Esophagus squamous epithelium (tissue), 5 donors: ENCODE results near the gene EFS. TPM values are rescaled to one million over a fixed set of nuclear protein-coding genes. Genes with fewer than 3 reads are reported as not detected.

ENCODE experiments used
- DNase-seq: peaks from one replicate; lab custom pipeline; 2025; lab: John Stamatoyannopoulos, UW
- H3K27ac ChIP-seq, 4 donors: fragments of 200-600 bp; sonication (generic); one replicate each; pipeline ENCODE4 v1.5.1; 2016 to 2019; ENCODE audit warnings: mild to moderate bottlenecking in 1 of 4
- H3K27me3 ChIP-seq, 4 donors: fragments of 200-600 bp; sonication (generic); 1 replicate in 3 of 4; 2 replicates in 1 of 4; pipeline versions ENCODE4 v1.5.1 to v1.6.0; 2017 to 2021; ENCODE audit warnings: antibody characterized with exemption in 1 of 4
- H3K36me3 ChIP-seq, 3 donors: fragments of 200-600 bp; sonication (generic); one replicate each; pipeline ENCODE4 v1.5.1; 2016 to 2019
- H3K4me1 ChIP-seq, 3 donors: fragments of 200-600 bp; sonication (generic); one replicate each; pipeline ENCODE4 v1.5.1; 2017 to 2019
- H3K4me3 ChIP-seq, 4 donors: fragments of 200-600 bp; sonication (generic); 1 replicate in 3 of 4; 2 replicates in 1 of 4; pipeline ENCODE4 v1.5.1; 2016 to 2019; ENCODE audit warnings: mild to moderate bottlenecking in 2 of 4, moderate library complexity in 1 of 4
- H3K9me3 ChIP-seq, 3 donors: fragments of 200-600 bp; sonication (generic); one replicate each; pipeline ENCODE4 v1.5.1; 2016 to 2019
- CTCF ChIP-seq, 6 experiments: fragments of 450-650 bp in 4 of 6; fragments of 200-600 bp in 2 of 6; sonication (generic) in 2 of 6; IDR thresholded peaks; one replicate each; pipeline ENCODE4 v1.5.1; 2016 to 2019; ENCODE audit warnings: antibody characterized with exemption in 6 of 6, mild to moderate bottlenecking in 4 of 6, moderate library complexity in 4 of 6
- POLR2A ChIP-seq, 4 donors: fragments of 450-650 bp; IDR thresholded peaks; one replicate each; pipeline ENCODE4 v1.6.1; 2017; ENCODE audit warnings: antibody characterized with exemption in 4 of 4, mild to moderate bottlenecking in 4 of 4, moderate library complexity in 3 of 4
- WGBS, 2 donors: methylation state at CpG; one replicate each; pipeline ENCODE4 v1.1.5; 2018; 5-methylcytosine and 5-hydroxymethylcytosine counted together
- intact Hi-C: fragments of 100-400 bp; cut with DNase I; formaldehyde crosslinking; loops from one replicate; pipeline ENCODE4 v1.15.0; 2022
- total RNA-seq, 4 donors: library from RNA; depleted of rRNA; stranded (reverse); fragments of >200 nt; gene quantifications; one replicate each; pipeline ENCODE4 v1.1.0, GENCODE V29; 2016
- donor health status: DM: yes; HTN: yes; CAD: no.

EFS gene
- total RNA-seq, 4 donors from 2014 or later, result 17.8 to 34.4 (median 20.9) TPM

- no peak for DNase-seq
- peaks cover 5 to 49% (median 16%) of the 10 kb centered on the region in 3 donors for H3K36me3 ChIP-seq
- H3K27me3 ChIP-seq, result peaks cover 0 to 15% (median 0%) of the 10 kb centered on the region in 4 donors
- peaks cover 16 to 44% (median 18%) of the 10 kb centered on the region in 3 donors for H3K4me1 ChIP-seq
- H3K4me3 ChIP-seq, result no peak overlapping the region
- no peaks in the 10 kb centered on the region for H3K9me3 ChIP-seq
- 87% methylated on average over 4 of the region's 11 CpGs; no CpG with 5 or more reads in 1 of the 2 donors for WGBS, 2 donors
- H3K27ac ChIP-seq, result no peak overlapping the region
- TF ChIP-seq POLR2A (IDR thresholded peaks at IDR 0.05) (no peak), CTCF (IDR thresholded peaks at IDR 0.05) (no peak)
- intact Hi-C loops, result no loop called here
These were observed 5.8 kb downstream of the EFS start for GRCh38 chr14:23359167-23359626.

GRCh38 chr14:23358553-23359166 is 6.3 kb downstream of the EFS start:
- no peak overlapping the region for H3K27ac ChIP-seq
- peaks cover 10 to 39% (median 13%) of the 10 kb centered on the region in 3 donors for H3K4me1 ChIP-seq
- no peak for DNase-seq
- H3K36me3 ChIP-seq, result peaks cover 5 to 49% (median 16%) of the 10 kb centered on the region in 3 donors
- no peak overlapping the region for H3K4me3 ChIP-seq
- H3K9me3 ChIP-seq, result no peaks in the 10 kb centered on the region
- 85 to 92% methylated on average over 6 to 12 of the region's 12 CpGs for WGBS, 2 donors
- TF ChIP-seq CTCF (IDR thresholded peaks at IDR 0.05) (no peak), POLR2A (IDR thresholded peaks at IDR 0.05) (no peak)
- intact Hi-C loops, result no loop called here
- peaks cover 0 to 15% (median 0%) of the 10 kb centered on the region in 4 donors for H3K27me3 ChIP-seq

GRCh38 chr14:23358042-23358441 is 6.9 kb downstream of the EFS start:
- Histone ChIP-seq H3K36me3 (peaks cover 5 to 49% (median 16%) of the 10 kb centered on the region in 3 donors), H3K27me3 (peaks cover 0 to 21% (median 0%) of the 10 kb centered on the region in 4 donors), H3K9me3 (no peaks in the 10 kb centered on the region), H3K4me1 (peaks cover 4 to 37% (median 10%) of the 10 kb centered on the region in 3 donors), H3K4me3 (no peak overlapping the region), H3K27ac (no peak overlapping the region)
- DNase-seq, result no peak
- TF ChIP-seq POLR2A (IDR thresholded peaks at IDR 0.05) (no peak), CTCF (IDR thresholded peaks at IDR 0.05) (no peak)
- 76 to 77% methylated on average over 3 of the region's 3 CpGs for WGBS, 2 donors
- intact Hi-C loops, result no loop called here

GRCh38 chr14:23357261-23357660 is 7.7 kb downstream of the EFS start:
- DNase-seq, result no peak

More at GRCh38 chr14:23357261-23357660, 7.7 kb downstream of the EFS start:
- H3K4me1 ChIP-seq, result peaks cover 6 to 37% (median 16%) of the 10 kb centered on the region in 3 donors
- 40 to 81% methylated on average over 1 to 7 of the region's 8 CpGs for WGBS, 2 donors
- no peak overlapping the region for H3K27ac ChIP-seq
- H3K27me3 ChIP-seq, result peaks cover 0 to 28% (median 0%) of the 10 kb centered on the region in 4 donors
- no peak overlapping the region for H3K4me3 ChIP-seq
- H3K9me3 ChIP-seq, result no peaks in the 10 kb centered on the region
- peaks cover 5 to 49% (median 16%) of the 10 kb centered on the region in 3 donors for H3K36me3 ChIP-seq
- no peak for TF ChIP-seq POLR2A (IDR thresholded peaks at IDR 0.05)
- TF ChIP-seq CTCF (IDR thresholded peaks at IDR 0.05), result no peak
- intact Hi-C loops, result no loop called here
